ENCODE data around the gene TMEM235. TPM values are rescaled to one million over a fixed set of nuclear protein-coding genes. Genes with fewer than 3 reads are reported as not detected.

The TMEM235 gene
- total and polyA plus RNA-seq, 2 experiments from 2014 or later, result not detected

DNA sequence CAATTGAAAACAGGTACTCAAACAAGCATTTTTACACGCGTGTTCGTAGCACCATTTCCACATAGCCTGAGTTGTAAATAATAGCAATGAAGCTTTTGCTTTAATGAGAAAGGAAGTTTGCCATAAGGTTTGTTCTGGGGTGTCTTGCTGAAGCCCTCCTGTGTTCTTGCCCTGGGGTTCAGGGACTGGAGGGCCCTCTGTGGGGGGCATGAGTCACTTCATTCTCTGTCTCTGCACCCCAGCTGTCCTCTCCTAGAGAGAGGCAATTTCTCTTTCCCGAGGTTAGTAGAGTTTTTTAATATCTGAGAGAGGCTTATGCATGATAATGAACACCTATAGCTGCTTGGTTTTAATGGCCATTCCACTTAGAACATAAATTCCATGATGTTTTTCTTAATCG is 34.7 kb upstream of the TMEM235 start:
- TF ChIP-seq JUNB (IDR thresholded peaks at IDR 0.05; ENCODE audit: unreplicated experiment), result no peak
- TF ChIP-seq EZH2 (IDR thresholded peaks at IDR 0.05; ENCODE audit: low read depth, unreplicated experiment), result no peak
- TF ChIP-seq EZH2phosphoT487 (IDR thresholded peaks at IDR 0.05; ENCODE audit: unreplicated experiment), result no peak
- TF ChIP-seq ZNF114 (CRISPR knock-in tag; IDR thresholded peaks at IDR 0.05), result no peak
- no peak for TF ChIP-seq CREB1 (CRISPR knock-in tag; IDR thresholded peaks at IDR 0.05; ENCODE audit: low read depth)
- TF ChIP-seq, protein P1, sequence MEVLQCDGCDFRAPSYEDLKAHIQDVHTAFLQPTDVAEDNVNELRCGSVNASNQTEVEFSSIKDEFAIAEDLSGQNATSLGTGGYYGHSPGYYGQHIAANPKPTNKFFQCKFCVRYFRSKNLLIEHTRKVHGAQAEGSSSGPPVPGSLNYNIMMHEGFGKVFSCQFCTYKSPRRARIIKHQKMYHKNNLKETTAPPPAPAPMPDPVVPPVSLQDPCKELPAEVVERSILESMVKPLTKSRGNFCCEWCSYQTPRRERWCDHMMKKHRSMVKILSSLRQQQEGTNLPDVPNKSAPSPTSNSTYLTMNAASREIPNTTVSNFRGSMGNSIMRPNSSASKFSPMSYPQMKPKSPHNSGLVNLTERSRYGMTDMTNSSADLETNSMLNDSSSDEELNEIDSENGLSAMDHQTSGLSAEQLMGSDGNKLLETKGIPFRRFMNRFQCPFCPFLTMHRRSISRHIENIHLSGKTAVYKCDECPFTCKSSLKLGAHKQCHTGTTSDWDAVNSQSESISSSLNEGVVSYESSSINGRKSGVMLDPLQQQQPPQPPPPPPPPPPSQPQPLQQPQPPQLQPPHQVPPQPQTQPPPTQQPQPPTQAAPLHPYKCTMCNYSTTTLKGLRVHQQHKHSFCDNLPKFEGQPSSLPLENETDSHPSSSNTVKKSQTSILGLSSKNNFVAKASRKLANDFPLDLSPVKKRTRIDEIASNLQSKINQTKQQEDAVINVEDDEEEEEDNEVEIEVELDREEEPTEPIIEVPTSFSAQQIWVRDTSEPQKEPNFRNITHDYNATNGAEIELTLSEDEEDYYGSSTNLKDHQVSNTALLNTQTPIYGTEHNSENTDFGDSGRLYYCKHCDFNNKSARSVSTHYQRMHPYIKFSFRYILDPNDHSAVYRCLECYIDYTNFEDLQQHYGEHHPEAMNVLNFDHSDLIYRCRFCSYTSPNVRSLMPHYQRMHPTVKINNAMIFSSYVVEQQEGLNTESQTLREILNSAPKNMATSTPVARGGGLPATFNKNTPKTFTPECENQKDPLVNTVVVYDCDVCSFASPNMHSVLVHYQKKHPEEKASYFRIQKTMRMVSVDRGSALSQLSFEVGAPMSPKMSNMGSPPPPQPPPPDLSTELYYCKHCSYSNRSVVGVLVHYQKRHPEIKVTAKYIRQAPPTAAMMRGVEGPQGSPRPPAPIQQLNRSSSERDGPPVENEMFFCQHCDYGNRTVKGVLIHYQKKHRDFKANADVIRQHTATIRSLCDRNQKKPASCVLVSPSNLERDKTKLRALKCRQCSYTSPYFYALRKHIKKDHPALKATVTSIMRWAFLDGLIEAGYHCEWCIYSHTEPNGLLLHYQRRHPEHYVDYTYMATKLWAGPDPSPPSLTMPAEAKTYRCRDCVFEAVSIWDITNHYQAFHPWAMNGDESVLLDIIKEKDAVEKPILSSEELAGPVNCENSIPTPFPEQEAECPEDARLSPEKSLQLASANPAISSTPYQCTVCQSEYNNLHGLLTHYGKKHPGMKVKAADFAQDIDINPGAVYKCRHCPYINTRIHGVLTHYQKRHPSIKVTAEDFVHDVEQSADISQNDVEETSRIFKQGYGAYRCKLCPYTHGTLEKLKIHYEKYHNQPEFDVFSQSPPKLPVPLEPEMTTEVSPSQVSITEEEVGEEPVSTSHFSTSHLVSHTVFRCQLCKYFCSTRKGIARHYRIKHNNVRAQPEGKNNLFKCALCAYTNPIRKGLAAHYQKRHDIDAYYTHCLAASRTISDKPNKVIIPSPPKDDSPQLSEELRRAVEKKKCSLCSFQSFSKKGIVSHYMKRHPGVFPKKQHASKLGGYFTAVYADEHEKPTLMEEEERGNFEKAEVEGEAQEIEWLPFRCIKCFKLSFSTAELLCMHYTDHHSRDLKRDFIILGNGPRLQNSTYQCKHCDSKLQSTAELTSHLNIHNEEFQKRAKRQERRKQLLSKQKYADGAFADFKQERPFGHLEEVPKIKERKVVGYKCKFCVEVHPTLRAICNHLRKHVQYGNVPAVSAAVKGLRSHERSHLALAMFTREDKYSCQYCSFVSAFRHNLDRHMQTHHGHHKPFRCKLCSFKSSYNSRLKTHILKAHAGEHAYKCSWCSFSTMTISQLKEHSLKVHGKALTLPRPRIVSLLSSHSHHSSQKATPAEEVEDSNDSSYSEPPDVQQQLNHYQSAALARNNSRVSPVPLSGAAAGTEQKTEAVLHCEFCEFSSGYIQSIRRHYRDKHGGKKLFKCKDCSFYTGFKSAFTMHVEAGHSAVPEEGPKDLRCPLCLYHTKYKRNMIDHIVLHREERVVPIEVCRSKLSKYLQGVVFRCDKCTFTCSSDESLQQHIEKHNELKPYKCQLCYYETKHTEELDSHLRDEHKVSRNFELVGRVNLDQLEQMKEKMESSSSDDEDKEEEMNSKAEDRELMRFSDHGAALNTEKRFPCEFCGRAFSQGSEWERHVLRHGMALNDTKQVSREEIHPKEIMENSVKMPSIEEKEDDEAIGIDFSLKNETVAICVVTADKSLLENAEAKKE (CRISPR knock-in tag; IDR thresholded peaks at IDR 0.05), result no peak
- TF ChIP-seq, protein P2, sequence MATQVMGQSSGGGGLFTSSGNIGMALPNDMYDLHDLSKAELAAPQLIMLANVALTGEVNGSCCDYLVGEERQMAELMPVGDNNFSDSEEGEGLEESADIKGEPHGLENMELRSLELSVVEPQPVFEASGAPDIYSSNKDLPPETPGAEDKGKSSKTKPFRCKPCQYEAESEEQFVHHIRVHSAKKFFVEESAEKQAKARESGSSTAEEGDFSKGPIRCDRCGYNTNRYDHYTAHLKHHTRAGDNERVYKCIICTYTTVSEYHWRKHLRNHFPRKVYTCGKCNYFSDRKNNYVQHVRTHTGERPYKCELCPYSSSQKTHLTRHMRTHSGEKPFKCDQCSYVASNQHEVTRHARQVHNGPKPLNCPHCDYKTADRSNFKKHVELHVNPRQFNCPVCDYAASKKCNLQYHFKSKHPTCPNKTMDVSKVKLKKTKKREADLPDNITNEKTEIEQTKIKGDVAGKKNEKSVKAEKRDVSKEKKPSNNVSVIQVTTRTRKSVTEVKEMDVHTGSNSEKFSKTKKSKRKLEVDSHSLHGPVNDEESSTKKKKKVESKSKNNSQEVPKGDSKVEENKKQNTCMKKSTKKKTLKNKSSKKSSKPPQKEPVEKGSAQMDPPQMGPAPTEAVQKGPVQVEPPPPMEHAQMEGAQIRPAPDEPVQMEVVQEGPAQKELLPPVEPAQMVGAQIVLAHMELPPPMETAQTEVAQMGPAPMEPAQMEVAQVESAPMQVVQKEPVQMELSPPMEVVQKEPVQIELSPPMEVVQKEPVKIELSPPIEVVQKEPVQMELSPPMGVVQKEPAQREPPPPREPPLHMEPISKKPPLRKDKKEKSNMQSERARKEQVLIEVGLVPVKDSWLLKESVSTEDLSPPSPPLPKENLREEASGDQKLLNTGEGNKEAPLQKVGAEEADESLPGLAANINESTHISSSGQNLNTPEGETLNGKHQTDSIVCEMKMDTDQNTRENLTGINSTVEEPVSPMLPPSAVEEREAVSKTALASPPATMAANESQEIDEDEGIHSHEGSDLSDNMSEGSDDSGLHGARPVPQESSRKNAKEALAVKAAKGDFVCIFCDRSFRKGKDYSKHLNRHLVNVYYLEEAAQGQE (IDR thresholded peaks at IDR 0.05; ENCODE audit: unreplicated experiment), result no peak
- no peak for TF ChIP-seq ZNF331 (CRISPR knock-in tag; IDR thresholded peaks at IDR 0.05; ENCODE audit: low read depth)
- TF ChIP-seq, protein P3, sequence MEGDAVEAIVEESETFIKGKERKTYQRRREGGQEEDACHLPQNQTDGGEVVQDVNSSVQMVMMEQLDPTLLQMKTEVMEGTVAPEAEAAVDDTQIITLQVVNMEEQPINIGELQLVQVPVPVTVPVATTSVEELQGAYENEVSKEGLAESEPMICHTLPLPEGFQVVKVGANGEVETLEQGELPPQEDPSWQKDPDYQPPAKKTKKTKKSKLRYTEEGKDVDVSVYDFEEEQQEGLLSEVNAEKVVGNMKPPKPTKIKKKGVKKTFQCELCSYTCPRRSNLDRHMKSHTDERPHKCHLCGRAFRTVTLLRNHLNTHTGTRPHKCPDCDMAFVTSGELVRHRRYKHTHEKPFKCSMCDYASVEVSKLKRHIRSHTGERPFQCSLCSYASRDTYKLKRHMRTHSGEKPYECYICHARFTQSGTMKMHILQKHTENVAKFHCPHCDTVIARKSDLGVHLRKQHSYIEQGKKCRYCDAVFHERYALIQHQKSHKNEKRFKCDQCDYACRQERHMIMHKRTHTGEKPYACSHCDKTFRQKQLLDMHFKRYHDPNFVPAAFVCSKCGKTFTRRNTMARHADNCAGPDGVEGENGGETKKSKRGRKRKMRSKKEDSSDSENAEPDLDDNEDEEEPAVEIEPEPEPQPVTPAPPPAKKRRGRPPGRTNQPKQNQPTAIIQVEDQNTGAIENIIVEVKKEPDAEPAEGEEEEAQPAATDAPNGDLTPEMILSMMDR (conservative IDR thresholded peaks at IDR 0.05; ENCODE audit: low read depth in 2 of 2), result no peak
- TF ChIP-seq POLR2AphosphoS5 (IDR thresholded peaks at IDR 0.05; ENCODE audit: low read depth), result no peak
- TF ChIP-seq NANOG (IDR thresholded peaks at IDR 0.05; ENCODE audit: borderline replicate concordance), result no peak
- TF ChIP-seq STAT1 (IDR thresholded peaks at IDR 0.05; ENCODE audit: unreplicated experiment), result no peak
- no peak for TF ChIP-seq ETS1 (IDR thresholded peaks at IDR 0.05)
- H3K9me3 Mint-ChIP-seq, result no peaks in the 10 kb centered on the region; the same call in 2 of the 3 replicates
- no peaks in the 10 kb centered on the region for H3K27me3 ChIP-seq (ENCODE audit: insufficient read depth)
- peaks cover 15% of the 10 kb centered on the region; the same call in 1 of the 2 replicates for H3K36me3 ChIP-seq (ENCODE audit: insufficient read depth)
- 0 out of 2 replicates have a peak, but pooled peaks cover 5% of the 10 kb centered on the region for H3K79me2 ChIP-seq (replicated peaks; ENCODE audit: insufficient read depth)
- H3K27me3 Mint-ChIP-seq (ENCODE audit: insufficient read depth, low read depth, poor library complexity), result peaks cover 14% of the 10 kb centered on the region
- H3K27ac Mint-ChIP-seq, result peak overlapping the region; percentile 68
- H3K27ac ChIP-seq (ENCODE audit: low read depth), result no peak overlapping the region; the same call in none of the 2 replicates
- H3K4me3 ChIP-seq, result no peak overlapping the region
- H3F3A ChIP-seq (replicated peaks; ENCODE audit: low read depth), result no peaks in the 10 kb centered on the region
- no peaks in the 10 kb centered on the region for H3K9me2 ChIP-seq (ENCODE audit: insufficient read depth)
- H3K36me3 Mint-ChIP-seq (ENCODE audit: low read depth), result peaks cover 59% of the 10 kb centered on the region
- H3K4me3 Mint-ChIP-seq, result no peak overlapping the region
- ATAC-seq, result no peak
- peaks cover 28% of the 10 kb centered on the region for H3K4me1 Mint-ChIP-seq
- DNase-seq (ENCODE audit: low spot score), result no peak
- peaks cover 10% of the 10 kb centered on the region; the same call in 1 of the 2 replicates for H3K4me1 ChIP-seq (ENCODE audit: insufficient read depth)
- peaks cover 8% of the 10 kb centered on the region; the same call in 1 of the 2 replicates for H4K20me1 ChIP-seq (replicated peaks; ENCODE audit: insufficient read depth)
- no peak overlapping the region for H2AFZ ChIP-seq
- no peak overlapping the region for H3K4me2 ChIP-seq
